ENCODE results near the gene TRAPPC4. TPM values are rescaled to one million over a fixed set of nuclear protein-coding genes. Genes with fewer than 3 reads are reported as not detected.
"Not testable (repeated sequence)": the region's sequence is repeated elsewhere in the genome, so short reads cannot be mapped to it uniquely, and the experiment has no call there.

Gene TRAPPC4
- total RNA-seq, 1 donor from 2014 or later, result 141 TPM

DNA sequence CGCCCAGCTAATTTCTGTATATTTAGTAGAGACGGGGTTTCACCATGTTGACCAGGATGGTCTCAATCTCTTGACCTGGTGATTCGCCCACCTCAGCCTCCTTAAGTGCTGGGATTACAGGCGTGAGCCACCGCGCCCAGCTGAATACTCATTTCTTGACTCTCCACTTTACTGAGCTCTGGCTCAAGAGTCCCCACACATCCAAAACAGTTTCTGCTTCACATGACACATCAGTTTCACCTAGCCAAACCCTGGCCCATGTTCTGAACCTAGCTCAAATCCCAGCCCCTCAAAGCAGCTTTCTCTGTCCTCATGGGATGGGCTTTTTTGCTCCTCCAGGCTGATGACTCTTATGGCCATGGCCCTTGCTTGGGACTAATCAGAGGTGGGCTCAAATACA lies 28.6 kb downstream of the TRAPPC4 start:
- intact Hi-C loops (cut with micrococcal nuclease), result no loop called here
- no peaks in the 10 kb centered on the region for H3K9me3 Mint-ChIP-seq
- no peak for DNase-seq (ENCODE audit: low spot score)
- H3K27me3 Mint-ChIP-seq (ENCODE audit: insufficient read depth), result no peaks in the 10 kb centered on the region
- H3K27ac Mint-ChIP-seq, result no peak overlapping the region
- H3K36me3 Mint-ChIP-seq (ENCODE audit: low read depth), result peaks cover 64% of the 10 kb centered on the region
- H3K4me3 Mint-ChIP-seq, result no peak overlapping the region
- H3K4me1 Mint-ChIP-seq (ENCODE audit: low read depth), result peaks cover 7% of the 10 kb centered on the region

DNA sequence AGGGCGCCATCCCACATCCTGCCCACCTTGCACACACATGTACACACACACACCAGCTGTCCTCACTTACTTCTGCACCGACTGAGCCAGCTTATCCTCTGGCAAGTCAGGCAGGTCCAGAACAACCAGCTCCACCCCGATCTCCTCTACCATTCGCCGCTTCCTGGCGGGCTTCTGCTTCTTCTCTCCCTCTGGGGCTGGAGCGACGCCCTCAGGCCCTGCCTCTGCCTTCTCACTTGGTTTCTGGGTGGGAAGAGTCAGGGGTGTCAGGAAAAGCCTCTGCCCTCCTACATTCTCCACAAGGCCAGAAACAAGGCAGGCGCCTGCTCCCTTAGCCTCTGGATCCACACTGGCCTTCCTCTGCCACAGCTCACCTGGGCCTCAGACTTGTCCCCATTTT lies 30.1 kb downstream of the TRAPPC4 start:
- intact Hi-C loops (cut with micrococcal nuclease), result no loop called here
- no peak for DNase-seq (ENCODE audit: low spot score)
- Mint-ChIP-seq H3K36me3 (ENCODE audit: low read depth) (peaks cover 75% of the 10 kb centered on the region), H3K4me3 (no peak overlapping the region), H3K4me1 (ENCODE audit: low read depth) (peaks cover 19% of the 10 kb centered on the region), H3K9me3 (no peaks in the 10 kb centered on the region), H3K27ac (no peak overlapping the region), H3K27me3 (ENCODE audit: insufficient read depth) (no peaks in the 10 kb centered on the region)

DNA sequence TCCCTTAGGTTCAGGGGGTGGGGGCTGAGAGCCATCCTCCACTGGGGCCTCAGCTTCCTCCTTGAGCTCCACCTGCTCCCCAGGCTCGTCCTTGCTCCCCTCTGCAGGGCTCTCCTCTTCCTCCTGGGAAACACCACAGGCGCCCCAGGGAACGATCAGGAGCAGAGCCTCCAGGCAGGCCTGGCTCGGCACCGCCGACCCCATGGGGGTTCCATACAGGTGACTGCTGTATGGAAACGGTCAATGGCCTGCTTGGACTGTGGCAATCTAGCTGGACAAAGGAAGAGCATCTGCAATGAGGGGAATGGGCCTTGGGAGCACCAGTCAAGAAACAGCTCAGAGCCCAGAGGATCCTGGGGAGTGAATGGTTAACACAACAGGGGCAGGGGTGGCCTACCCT lies 30.5 kb downstream of the TRAPPC4 start:
- Mint-ChIP-seq H3K27me3 (ENCODE audit: insufficient read depth) (no peaks in the 10 kb centered on the region), H3K36me3 (ENCODE audit: low read depth) (peaks cover 79% of the 10 kb centered on the region), H3K4me3 (no peak overlapping the region), H3K9me3 (no peaks in the 10 kb centered on the region), H3K4me1 (ENCODE audit: low read depth) (peaks cover 23% of the 10 kb centered on the region), H3K27ac (no peak overlapping the region)
- no peak for DNase-seq (ENCODE audit: low spot score)
- intact Hi-C loops (cut with micrococcal nuclease), result no loop called here

DNA sequence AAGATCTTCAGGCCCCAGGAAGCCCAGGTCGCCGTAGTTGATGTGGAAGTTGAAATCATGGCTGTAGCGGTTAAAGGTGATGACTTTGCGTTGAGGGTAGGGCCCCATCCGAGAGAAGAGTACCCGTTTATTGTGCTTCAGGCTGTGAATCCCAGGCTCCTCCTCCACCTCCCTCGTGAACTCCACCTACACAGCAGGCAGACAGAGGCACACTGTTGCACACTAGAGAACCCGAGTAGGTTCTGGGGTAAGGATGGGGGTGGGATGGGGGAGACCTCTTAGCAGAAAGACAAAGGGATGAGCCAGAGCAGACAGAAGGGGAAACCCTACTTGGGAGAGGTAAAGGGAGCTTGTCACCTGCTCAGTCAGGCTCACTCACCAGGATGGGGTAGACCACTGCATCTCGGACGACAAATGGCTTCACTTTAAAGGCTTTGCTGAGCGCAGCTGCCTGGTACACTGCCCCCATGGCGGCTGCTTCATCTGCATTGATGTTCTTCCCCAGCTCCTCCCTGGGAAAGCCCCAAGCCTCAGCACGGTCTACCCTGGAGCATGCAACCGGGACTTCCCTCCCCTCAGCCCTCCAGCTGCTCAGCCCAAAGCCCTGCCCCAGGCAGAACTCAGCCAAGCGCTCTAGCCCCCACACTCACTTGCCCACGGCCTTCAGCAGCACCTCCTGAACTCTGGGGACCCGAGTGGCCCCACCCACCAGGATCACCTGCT lies 33.0 kb downstream of the TRAPPC4 start:
- peak overlapping the region; percentile 40 for H3K27ac Mint-ChIP-seq
- intact Hi-C loops (cut with micrococcal nuclease), result no loop called here
- no peaks in the 10 kb centered on the region for H3K9me3 Mint-ChIP-seq
- no peak for DNase-seq (ENCODE audit: low spot score)
- peaks cover 39% of the 10 kb centered on the region for H3K4me1 Mint-ChIP-seq (ENCODE audit: low read depth)
- H3K27me3 Mint-ChIP-seq (ENCODE audit: insufficient read depth), result no peaks in the 10 kb centered on the region
- peaks cover 83% of the 10 kb centered on the region for H3K36me3 Mint-ChIP-seq (ENCODE audit: low read depth)
- no peak overlapping the region for H3K4me3 Mint-ChIP-seq

DNA sequence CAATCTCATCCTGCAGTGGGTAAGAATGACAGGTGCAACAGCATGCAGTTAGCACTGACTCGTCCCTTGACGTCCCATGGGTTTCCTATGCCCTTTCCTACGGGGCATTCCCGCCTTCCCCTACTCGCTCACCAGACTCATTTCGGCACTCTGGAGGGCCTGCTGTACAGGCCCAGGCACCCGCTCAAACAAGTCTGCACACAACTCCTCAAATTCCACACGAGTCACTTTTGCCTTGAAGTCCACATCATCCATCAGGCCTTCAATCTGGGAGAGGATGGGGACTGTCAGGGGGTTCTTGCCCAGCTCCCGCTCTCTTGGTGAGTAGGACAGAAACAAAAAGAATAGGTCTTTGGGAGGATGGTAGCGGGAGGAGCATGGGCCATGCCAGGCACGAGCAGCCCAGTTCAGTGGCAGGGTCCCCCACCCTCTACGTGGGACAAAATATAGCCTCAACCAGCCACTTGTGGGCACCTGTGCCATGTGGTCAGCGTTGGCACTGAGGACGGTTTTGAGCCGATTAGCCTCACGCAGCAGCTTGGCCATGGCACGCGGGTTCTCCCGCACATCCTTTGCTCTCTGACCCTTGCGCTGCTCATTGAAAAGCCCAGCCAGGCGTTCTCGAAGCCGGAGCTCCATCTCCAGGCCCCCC lies 33.7 kb downstream of the TRAPPC4 start:
- Mint-ChIP-seq H3K4me3 (no peak overlapping the region), H3K9me3 (no peaks in the 10 kb centered on the region), H3K36me3 (ENCODE audit: low read depth) (peaks cover 76% of the 10 kb centered on the region), H3K4me1 (ENCODE audit: low read depth) (peaks cover 40% of the 10 kb centered on the region), H3K27me3 (ENCODE audit: insufficient read depth) (no peaks in the 10 kb centered on the region), H3K27ac (peak overlapping the region; percentile 64)
- no peak for DNase-seq (ENCODE audit: low spot score)
- intact Hi-C loops (cut with micrococcal nuclease), result no loop called here

DNA sequence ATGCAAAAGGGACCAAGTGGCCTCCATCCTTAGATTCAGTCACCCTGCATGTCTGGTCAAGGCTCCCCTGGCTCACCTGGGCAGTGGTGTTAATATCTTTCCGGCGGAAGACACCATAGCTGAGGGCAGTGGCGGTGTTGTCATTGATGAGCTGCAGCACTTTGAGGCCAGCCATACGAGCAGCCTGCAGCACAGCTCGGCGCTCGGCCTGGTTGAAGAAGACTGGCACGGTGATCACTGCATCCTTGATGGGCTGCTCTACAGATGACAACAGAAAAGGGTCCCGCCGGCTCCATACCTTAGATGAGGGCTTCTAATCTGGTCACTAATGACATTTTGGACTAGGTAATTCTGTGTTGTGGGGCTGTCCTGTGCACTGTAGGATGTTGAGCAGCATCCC lies 35.9 kb downstream of the TRAPPC4 start:
- H3K4me3 Mint-ChIP-seq, result peak overlapping the region; percentile 68
- peaks cover 62% of the 10 kb centered on the region for H3K36me3 Mint-ChIP-seq (ENCODE audit: low read depth)
- no peak for DNase-seq (ENCODE audit: low spot score)

DNA sequence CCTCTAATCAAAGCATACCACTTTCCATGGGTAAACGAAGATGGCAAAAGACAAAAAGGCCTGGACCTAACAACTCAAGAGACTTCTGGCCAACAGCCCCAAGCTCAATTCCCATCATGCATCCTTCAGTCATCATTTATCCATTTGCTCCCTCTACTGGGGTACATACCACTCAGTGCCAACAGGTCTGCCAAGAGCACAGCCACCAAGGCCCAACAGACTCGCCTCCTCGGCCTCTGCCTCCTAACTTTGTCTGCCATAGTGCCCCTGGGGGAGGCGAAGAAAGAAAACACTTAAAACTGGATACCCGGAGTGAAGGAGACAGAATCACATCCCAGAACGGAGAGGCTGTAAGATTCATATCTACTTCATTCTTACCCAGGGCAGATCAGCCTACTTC lies 37.3 kb downstream of the TRAPPC4 start:
- Mint-ChIP-seq H3K4me1 (ENCODE audit: low read depth) (peaks cover 52% of the 10 kb centered on the region), H3K27ac (peak overlapping the region; percentile 78), H3K36me3 (ENCODE audit: low read depth) (peaks cover 50% of the 10 kb centered on the region), H3K27me3 (ENCODE audit: insufficient read depth) (no peaks in the 10 kb centered on the region), H3K4me3 (peak overlapping the region; percentile 97), H3K9me3 (no peaks in the 10 kb centered on the region)
- DNase-seq (ENCODE audit: low spot score), result no peak
- intact Hi-C loops (cut with micrococcal nuclease), result loop anchor here (2.0 kb wide), 1 partner anchor 141 kb away; no protein-coding TSS in a partner anchor

More for the DNA sequence above, 35.9 kb downstream of the TRAPPC4 start:
- Mint-ChIP-seq H3K27me3 (ENCODE audit: insufficient read depth) (no peaks in the 10 kb centered on the region), H3K9me3 (no peaks in the 10 kb centered on the region), H3K27ac (no peak overlapping the region), H3K4me1 (ENCODE audit: low read depth) (peaks cover 52% of the 10 kb centered on the region)
- intact Hi-C loops (cut with micrococcal nuclease), result no loop called here

DNA sequence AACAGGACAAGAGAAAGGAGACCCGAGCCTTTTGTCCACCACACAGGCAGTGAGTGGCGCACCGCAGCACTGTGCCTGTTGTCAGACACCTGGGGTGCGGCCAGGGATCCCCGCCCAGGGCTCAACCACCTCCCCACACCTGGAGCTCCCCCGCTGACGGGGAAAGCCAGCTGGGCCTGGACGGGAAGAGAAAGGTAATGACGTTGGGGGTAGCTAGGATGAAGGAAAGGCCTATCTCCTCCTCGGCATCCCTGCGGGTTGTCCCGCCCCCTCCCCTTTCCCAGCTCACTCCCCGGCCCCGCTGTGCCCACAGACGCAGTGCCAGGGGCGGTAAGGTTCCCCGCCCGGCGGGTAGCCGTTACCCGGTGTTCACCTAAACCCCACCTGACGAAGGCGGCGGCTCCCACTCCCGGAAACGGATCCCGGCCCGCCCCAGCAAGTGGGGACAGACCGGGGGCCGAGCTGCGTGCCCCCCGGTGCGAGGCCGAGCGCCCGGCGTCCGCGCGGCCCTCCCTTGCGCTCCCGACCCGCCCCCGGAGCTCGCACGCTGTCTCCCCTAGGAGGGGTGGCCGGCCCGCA lies 37.9 kb downstream of the TRAPPC4 start:
- peak; percentile 33 for DNase-seq (ENCODE audit: low spot score)
- H3K4me1 Mint-ChIP-seq (ENCODE audit: low read depth), result peaks cover 52% of the 10 kb centered on the region
- peaks cover 44% of the 10 kb centered on the region for H3K36me3 Mint-ChIP-seq (ENCODE audit: low read depth)
- H3K27ac Mint-ChIP-seq, result peak overlapping the region; percentile 99
- no peaks in the 10 kb centered on the region for H3K27me3 Mint-ChIP-seq (ENCODE audit: insufficient read depth)
- H3K9me3 Mint-ChIP-seq, result no peaks in the 10 kb centered on the region
- H3K4me3 Mint-ChIP-seq, result peak overlapping the region; percentile 97
- intact Hi-C loops (cut with micrococcal nuclease), result loop anchor here (2.0 kb wide), 1 partner anchor 140 kb away; no protein-coding TSS in a partner anchor

DNA sequence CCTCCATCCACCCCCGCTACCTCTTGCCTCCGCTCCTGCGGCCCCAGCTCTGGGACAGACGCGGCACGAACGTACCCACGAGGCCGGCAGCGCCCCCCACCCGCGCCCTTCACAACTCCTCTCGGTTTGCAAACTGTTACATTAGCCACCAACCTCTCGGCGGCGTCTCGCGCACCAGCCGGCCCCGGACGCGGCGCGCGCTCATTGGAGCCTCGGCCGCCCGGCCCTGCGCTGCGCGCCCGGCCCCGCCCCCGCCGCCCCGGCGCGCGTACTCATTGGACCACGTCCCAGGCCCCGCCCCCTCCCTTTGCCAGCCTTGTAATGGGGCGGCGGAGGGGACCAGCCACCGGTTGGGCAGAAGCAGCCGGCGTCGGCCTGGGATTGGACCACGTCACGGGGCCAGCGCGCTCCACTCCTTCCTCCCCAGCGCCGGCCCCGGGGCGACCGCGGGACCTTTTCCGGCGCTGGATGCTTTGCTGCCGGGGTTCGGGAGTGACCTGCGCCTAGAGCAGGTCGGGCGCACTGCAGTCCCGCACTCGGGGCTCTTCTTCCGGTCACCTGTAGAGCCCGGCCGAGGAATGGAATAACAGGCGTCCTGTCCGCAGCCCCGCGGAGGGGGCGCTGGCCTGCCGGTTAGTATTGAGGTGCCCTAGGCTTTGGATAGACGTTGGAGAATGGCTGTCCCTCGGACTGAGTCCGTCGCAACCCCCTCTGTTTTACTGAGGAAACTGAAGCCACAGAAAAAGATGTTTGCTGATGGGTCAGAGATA lies 38.6 kb downstream of the TRAPPC4 start, which contains the start of gene HYOU1:
TSS of gene HYOU1 (minus strand) at position 206 of the 770 bp plus-strand sequence. CDS start 1,045 bp downstream, outside the sequence.
- peak within 1 kb of the TSS; percentile 99 for H3K27ac Mint-ChIP-seq
- peak within 1 kb of the TSS; percentile 97 for H3K4me3 Mint-ChIP-seq
- no peaks in the 10 kb centered on the region for H3K9me3 Mint-ChIP-seq
- peaks cover 48% of the 10 kb centered on the region for H3K4me1 Mint-ChIP-seq (ENCODE audit: low read depth)
- peak; percentile 98 for DNase-seq (ENCODE audit: low spot score)
- no peaks in the 10 kb centered on the region for H3K27me3 Mint-ChIP-seq (ENCODE audit: insufficient read depth)
- peaks cover 39% of the 10 kb centered on the region for H3K36me3 Mint-ChIP-seq (ENCODE audit: low read depth)
- intact Hi-C loops (cut with micrococcal nuclease), result loop anchor here (1.0 to 2.0 kb wide), 10 partner anchors 10 to 140 kb away; partner anchors contain the start of genes C2CD2L, DPAGT1, HINFP and RPS25

DNA sequence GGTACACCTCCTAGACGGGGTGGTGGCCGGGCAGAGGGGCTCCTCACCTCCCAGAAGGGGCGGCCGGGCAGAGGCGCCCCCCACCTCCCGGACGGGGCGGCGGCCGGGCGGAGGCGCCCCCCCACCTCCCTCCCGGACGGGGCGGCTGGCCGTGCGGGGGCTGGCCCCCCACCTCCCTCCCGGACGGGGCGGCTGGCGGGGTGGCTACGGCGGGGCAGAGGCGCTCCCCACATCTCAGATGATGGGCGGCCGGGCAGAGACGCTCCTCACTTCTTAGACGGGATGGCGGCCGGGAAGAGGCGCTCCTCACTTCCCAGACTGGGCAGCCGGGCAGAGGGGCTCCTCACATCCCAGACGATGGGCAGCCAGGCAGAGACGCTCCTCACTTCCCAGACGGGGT lies 40.6 kb downstream of the TRAPPC4 start:
- H3K4me3 Mint-ChIP-seq, result peak overlapping the region; percentile 46
- H3K27ac Mint-ChIP-seq; intact Hi-C loops (cut with micrococcal nuclease): not testable (repeated sequence)

DNA sequence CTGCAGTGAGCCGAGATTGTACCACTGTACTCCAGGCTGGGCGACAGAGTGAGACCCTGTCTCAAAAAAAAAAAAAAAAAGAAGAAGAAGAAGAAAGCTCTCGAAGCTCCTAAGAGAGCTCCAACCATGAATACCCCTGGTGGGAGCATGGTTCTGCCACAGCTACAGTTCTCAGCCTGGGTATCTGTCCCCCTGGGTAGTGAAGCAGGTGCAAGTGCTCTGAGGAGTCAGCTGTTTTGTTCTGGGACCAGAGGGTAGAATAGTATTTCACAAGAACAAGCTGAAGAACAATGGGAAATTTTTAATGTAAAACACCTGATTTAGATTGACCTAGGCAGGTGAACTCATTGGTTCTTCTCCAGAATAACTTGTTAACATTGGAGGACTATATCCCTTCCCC lies 42.7 kb downstream of the TRAPPC4 start:
- Mint-ChIP-seq H3K4me3 (no peak overlapping the region), H3K36me3 (ENCODE audit: low read depth) (peaks cover 4% of the 10 kb centered on the region), H3K4me1 (ENCODE audit: low read depth) (peaks cover 27% of the 10 kb centered on the region), H3K27ac (no peak overlapping the region), H3K27me3 (ENCODE audit: insufficient read depth) (no peaks in the 10 kb centered on the region), H3K9me3 (no peaks in the 10 kb centered on the region)
- intact Hi-C loops (cut with micrococcal nuclease), result no loop called here
- DNase-seq (ENCODE audit: low spot score), result no peak

More for the DNA sequence above, 40.6 kb downstream of the TRAPPC4 start:
- DNase-seq (ENCODE audit: low spot score); H3K9me3 Mint-ChIP-seq; H3K27me3 Mint-ChIP-seq (ENCODE audit: insufficient read depth): not testable (repeated sequence)
- Mint-ChIP-seq H3K4me1 (ENCODE audit: low read depth) (peaks cover 29% of the 10 kb centered on the region), H3K36me3 (ENCODE audit: low read depth) (peaks cover 24% of the 10 kb centered on the region)

DNA sequence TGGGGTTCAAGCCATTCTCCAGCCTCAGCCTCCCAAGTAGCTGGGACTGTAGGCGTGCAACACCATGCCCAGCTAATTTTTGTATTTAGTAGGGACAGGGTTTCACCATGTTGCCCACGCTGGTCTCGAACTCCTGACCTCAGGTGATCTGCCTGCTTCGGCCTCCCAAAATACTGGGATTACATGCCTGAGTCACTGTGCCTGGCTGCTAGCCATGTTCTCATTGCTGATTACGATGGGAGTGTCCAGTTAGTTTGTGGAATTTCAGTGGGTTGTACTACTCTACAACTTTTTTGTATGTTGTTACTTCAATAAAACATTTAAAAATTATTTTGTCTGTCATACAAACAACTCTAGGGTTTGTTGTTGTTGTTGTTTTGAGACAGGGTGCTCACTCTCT lies 44.2 kb downstream of the TRAPPC4 start:
- H3K9me3 Mint-ChIP-seq, result no peaks in the 10 kb centered on the region
- H3K27me3 Mint-ChIP-seq (ENCODE audit: insufficient read depth), result no peaks in the 10 kb centered on the region
- DNase-seq (ENCODE audit: low spot score), result no peak
- H3K36me3 Mint-ChIP-seq (ENCODE audit: low read depth), result peaks cover 6% of the 10 kb centered on the region
- intact Hi-C loops (cut with micrococcal nuclease), result no loop called here
- peaks cover 34% of the 10 kb centered on the region for H3K4me1 Mint-ChIP-seq (ENCODE audit: low read depth)
- H3K4me3 Mint-ChIP-seq, result no peak overlapping the region
- H3K27ac Mint-ChIP-seq, result no peak overlapping the region

Data from activated T-helper 1 cell treated with anti-CD3 and anti-CD28 coated beads, Interleukin-12 subunit alpha, Interleukin-12 subunit beta, Interleukin-2, Interleukin-4 antibody, amounts not matched to agents 30 ng/mL and 10 ng/mL and 1 ng/mL, durations not matched to agents 14 hours and 24 hours and 36 hours (primary cell).